Suprapubic skin (tissue), 4 donors: ENCODE data around the gene PIP5K1B.

Experiments
- POLR2A ChIP-seq, 2 donors: fragments of 450-650 bp; IDR thresholded peaks; one replicate each; pipeline ENCODE4 v1.6.1; 2017; ENCODE audit warnings: antibody characterized with exemption in 2 of 2, mild to moderate bottlenecking in 2 of 2, moderate library complexity in 2 of 2
- POLR2AphosphoS5 ChIP-seq, 3 donors: sonication (generic); formaldehyde crosslinking; IDR thresholded peaks; one replicate each; pipeline ENCODE4 v1.6.1; 2017; ENCODE audit warnings: antibody characterized with exemption in 3 of 3
- TF ChIP-seq, protein P1 (sequence below), 2 donors: fragments of 200-600 bp in 1 of 2; fragments of 450-650 bp in 1 of 2; sonication (generic) in 1 of 2; IDR thresholded peaks; one replicate each; pipeline ENCODE4 v1.5.1; 2016 to 2019; ENCODE audit warnings: antibody characterized with exemption in 2 of 2, mild to moderate bottlenecking in 1 of 2, moderate library complexity in 1 of 2

DNA sequence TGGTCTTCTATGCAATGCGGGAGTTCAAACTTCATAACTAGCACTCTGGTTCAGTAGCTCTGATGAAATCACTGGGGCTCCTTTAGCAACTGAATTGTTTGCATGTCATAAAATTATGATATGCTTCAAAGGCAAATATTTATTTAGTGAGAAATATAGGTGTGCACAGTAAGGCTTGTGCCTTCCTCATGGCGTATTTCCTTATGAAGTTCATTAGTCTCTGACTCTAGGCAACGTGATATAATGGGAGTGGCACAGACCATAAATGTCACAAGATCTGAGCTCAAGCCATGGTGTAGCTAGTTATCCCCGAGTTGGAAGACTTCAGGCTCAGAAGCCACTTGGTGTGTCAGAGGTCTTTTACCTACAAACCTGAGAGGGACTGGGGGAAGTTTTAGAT is 35.5 kb downstream of the PIP5K1B start:
- TF ChIP-seq, protein P1, sequence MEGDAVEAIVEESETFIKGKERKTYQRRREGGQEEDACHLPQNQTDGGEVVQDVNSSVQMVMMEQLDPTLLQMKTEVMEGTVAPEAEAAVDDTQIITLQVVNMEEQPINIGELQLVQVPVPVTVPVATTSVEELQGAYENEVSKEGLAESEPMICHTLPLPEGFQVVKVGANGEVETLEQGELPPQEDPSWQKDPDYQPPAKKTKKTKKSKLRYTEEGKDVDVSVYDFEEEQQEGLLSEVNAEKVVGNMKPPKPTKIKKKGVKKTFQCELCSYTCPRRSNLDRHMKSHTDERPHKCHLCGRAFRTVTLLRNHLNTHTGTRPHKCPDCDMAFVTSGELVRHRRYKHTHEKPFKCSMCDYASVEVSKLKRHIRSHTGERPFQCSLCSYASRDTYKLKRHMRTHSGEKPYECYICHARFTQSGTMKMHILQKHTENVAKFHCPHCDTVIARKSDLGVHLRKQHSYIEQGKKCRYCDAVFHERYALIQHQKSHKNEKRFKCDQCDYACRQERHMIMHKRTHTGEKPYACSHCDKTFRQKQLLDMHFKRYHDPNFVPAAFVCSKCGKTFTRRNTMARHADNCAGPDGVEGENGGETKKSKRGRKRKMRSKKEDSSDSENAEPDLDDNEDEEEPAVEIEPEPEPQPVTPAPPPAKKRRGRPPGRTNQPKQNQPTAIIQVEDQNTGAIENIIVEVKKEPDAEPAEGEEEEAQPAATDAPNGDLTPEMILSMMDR (IDR thresholded peaks at IDR 0.05) = no peak
- no peak for TF ChIP-seq POLR2A (IDR thresholded peaks at IDR 0.05)
- no peak for TF ChIP-seq POLR2AphosphoS5 (IDR thresholded peaks at IDR 0.05)
